Medulla oblongata (tissue), 1 donor: ENCODE measurements around the gene TRMU.
"Not testable (repeated sequence)": the region's sequence is repeated elsewhere in the genome, so short reads cannot be mapped to it uniquely, and the experiment has no call there.

Experiments used
- DNase-seq: peaks from one replicate; pipeline ENCODE4 v3.0.0-alpha.2; 2015; ENCODE audit errors: extremely low spot score

The TRMU gene

GRCh38 chr22:46300491-46300890, 35.0 kb upstream of the TRMU start:
- DNase-seq: no peak

- DNase-seq: no peak
These were observed 32.1 kb upstream of the TRMU start for GRCh38 chr22:46303347-46303965.

DNA sequence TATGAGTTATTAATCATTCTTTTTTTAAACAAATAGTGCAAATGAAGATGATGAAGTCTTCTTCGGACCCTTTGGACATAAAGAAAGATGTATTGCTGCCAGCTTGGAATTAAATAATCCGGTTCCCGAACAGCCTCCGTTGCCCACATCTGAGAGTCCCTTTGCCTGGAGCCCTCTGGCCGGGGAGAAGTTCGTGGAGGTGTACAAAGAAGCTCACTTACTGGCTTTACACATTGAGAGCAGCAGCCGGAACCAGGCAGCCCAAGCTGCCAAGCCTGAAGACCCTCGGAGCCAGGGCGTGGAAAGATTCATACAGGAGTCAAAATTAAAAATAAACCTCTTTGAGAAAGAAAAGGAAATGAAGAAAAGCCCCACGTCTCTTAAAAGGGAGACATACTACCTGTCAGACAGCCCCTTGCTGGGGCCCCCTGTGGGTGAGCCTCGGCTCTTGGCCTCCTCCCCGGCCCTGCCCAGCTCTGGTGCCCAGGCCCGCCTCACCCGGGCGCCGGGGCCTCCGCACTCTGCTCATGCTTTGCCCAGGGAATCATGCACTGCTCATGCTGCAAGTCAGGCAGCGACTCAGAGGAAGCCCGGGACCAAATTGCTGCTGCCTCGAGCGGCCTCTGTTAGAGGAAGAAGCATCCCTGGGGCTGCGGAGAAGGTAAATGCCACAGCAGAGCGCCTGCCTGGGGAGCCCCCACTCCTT, 27.1 kb upstream of the TRMU start:
- DNase-seq: no peak

DNA sequence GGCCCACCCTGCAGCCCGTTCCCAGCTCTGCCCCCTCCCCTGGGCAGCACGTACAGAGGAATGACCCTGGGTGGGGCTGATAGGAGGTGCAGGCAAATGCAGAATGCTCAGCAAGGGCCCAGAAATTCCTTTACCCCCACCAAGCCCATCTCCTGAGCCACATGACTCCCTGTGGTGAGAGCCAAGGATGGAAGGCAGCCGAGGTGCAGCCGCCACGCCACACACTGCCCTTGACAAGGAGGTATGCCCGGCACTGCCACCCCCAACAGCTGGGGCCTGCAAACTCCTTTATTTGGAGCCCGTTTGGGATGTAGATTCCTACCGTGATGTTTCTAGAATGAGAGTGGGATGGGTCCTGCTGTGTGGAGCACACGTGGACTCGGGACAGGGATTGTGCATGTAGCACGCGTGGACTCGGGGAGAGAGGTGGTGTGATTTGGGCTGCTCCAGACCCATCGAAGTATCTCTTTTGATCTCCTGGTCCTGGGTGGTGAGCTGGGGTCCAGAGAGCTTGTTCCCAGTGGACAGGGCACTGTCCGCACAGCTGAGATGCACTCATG, 25.9 kb upstream of the TRMU start:
- DNase-seq: no peak

DNA sequence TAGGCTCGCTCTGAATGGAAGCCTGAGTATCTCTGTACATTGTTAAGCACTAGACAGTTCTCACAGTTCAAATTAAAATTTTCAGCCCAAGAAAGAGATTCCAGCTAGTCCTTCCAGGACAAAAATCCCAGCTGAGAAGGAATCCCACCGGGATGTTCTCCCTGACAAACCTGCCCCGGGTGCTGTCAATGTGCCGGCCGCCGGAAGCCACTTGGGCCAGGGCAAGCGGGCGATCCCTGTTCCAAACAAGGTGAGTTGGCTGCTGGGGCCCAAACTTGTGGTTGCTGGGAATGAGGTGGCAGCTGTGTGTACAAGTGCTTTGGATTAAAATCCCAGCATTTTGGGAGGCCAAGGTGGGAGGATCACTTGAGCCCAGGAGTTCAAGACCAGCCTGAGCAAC, 23.5 kb upstream of the TRMU start:
- DNase-seq: no peak

GRCh38 chr22:46312848-46313247, 22.7 kb upstream of the TRMU start:
- not testable (repeated sequence) for DNase-seq

- no peak for DNase-seq
These were observed 19.5 kb upstream of the TRMU start for GRCh38 chr22:46315976-46316375.

- no peak for DNase-seq
These were observed 17.9 kb upstream of the TRMU start for GRCh38 chr22:46317646-46318045.

GRCh38 chr22:46318576-46318975, 16.9 kb upstream of the TRMU start:
- no peak for DNase-seq

DNA sequence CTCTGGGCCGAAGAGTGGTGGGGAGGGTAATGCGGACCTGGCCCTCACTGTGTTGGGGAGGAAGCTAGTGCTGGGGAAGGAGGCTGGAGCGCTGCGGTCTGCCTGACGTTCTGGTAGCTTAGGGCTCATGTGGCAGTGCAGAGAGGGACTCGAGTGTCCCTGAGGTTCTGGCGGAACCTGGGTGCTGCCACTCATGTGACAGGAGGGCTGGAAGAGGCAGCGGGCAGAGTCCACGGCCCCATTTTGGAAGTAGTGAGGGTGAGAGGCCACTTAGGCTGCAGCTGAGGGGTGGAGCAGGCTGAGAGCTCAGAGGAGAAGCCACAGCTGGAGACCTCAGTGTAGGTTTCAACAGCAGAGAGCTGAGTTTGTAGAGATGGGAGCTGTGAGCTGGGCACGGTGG, 16.2 kb upstream of the TRMU start:
- DNase-seq: no peak

- DNase-seq: no peak
These were observed 15.3 kb upstream of the TRMU start for GRCh38 chr22:46320166-46320710.

- no peak for DNase-seq
These were observed 14.7 kb upstream of the TRMU start for GRCh38 chr22:46320716-46321386.

DNA sequence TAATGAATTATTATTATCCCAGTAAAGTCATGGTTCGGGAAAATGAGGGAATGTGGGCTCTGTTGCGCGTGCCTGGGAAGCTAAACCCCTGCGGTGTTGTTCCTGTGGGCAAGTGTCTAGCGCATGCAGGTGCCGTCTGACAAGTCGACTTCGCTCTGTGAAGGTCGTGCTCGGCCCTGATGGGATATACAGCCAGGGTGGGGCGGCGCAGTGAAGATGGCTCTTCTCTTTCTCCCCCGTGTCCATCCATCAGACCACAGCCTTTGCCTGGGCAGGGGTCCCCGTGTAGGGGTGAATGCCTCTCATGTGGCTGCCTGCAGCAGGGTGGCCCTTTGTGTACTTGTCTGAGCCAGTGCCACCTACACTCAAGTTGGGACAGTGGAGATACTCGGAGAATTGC, 12.8 kb upstream of the TRMU start:
- no peak for DNase-seq

- DNase-seq: no peak
These were observed 12.4 kb upstream of the TRMU start for GRCh38 chr22:46323162-46323561.

GRCh38 chr22:46326066-46326680, 9.3 kb upstream of the TRMU start:
- DNase-seq: no peak

DNA sequence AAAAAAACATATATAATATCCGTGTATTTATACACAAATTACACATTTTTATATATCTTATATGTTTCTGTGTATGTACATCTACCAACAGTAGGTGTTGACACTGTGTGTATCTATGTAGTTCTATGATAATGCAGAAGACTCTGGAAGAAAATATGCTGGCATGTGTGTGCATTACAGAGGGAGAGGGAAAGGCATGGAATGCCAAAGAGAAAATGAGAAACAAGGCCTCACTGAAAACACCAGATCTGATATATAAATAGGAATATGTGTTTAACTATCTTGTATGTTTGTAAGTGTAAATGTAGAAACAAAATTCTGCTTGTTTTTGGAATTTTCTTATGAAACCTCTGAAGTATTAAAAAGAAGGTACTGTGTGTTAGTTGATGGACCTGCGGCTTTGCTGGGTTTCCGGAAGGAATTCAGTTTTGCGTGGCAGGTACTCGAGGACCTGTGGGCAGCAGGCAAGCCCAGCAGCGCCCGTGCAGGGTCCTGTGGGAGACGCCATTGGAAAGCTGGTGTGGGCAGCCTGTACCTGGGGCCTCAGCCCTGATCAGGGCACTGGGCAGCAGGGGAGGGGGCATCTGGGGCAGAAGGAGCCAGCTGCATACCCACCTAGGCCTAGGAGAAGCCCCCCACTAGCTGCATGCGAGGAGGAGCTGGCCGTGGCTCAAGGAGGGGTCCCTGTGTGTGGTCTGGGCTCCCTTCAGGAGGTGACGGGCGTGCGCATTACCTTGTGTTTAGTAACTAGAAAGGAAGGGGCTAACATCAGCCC, 7.6 kb upstream of the TRMU start:
- no peak for DNase-seq

DNA sequence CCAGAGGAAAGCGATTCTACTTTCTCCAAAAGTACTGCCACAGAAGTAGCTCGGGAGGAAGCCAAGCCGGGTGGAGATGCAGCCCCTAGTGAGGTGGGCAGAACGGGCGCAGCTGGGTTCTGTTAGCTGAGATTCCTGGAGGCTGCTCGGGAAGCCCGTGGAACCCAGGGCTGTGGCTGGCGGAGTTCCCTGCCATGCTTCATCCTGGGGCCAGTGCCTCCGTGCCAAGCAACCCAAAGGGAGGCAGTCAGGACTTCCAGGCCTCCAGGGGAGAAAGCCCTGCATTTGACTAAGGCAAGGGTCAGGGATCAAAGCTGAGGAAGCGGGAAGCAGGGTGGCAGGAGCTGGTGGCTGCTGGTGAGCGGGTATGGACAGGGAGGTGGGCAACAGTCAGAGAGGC, 6.7 kb upstream of the TRMU start:
- no peak for DNase-seq

DNA sequence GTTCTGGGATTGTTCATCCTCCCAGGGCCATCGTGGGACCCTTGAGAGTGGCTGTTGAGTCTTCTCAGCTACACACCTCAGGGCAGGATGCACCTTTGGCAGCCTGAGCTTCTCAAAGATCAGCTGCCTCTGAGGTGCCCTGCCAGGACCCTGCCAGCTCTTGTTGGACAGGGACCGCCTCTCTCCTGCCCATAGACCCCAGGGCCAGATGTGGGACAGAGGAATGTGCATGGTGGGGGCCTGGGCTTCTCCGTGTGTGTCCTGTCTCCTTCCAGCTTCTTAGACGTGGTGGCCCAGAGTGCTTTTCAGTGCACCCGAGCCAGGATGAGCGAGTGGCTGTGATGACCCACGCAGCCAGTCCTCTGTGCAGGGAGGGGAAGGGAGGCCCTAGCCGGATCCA, 5.9 kb upstream of the TRMU start:
- no peak for DNase-seq

DNA sequence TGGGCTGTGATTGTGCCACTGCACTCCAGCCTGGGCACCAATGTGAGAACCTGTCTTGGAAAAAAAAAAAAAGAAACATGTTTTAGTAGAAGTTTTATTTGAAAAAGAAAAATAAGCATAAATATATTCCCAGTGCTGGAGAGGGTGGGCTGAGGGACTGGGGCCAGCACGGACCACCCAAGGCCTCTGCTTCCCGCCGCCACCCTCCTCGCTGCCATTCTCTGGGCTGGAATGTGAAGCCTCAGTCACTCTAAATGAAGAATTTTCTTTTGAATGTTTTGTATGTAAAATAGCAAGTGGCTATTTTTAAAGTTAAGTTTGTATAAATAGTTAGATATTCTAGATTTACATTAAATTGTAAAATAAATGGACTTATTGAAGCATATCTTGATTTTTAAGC, 5.1 kb upstream of the TRMU start:
- DNase-seq: no peak

- DNase-seq: no peak
These were observed 4.0 kb upstream of the TRMU start for GRCh38 chr22:46331496-46331895.
